ENCODE data around the gene CNIH3. TPM values are rescaled to one million over a fixed set of nuclear protein-coding genes. Genes with fewer than 3 reads are reported as not detected.
A peak's percentile ranks its signal among the peaks of the same experiment; 100 is the strongest.

CNIH3 gene
- total and polyA plus RNA-seq, 2 donors (not counting 1 experiment from before 2014, with no cell fraction given) = 0.72 to 1.8 TPM

DNA sequence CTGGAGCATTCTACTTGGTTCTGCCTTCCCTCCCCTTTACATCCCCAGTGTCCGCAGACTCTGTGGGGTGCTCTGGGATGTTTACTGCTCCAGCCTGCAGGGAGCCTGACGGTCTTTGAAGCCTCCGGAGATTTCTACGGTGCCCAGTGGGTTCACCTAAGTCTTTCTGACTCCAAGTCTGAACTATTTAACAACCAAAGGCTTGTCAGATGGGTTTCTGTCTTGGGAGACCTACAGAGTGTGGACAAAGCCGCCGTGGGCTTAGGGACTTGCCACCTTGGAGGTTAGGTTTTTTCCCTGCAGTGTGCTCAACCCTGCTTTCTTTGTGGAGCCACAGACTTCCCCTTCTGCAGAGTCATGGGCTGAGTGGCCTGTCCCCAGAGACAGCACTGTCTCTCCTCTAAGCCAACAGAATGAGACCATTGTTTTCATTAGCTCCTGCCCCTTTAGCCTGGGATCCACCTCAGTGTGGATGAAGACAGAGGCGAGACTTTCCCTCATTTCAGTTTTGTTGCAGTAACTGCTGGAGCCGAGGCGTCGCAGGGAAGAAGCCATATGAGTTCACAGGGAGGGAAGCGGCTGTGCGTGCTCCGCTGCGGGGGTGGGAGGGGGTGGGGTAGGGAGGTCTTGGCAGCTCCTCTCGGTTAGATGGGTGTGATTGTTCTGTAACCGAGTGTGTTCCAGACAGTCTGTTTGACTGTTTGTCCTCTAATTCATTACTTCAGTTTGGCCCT lies 120.7 kb downstream of the CNIH3 start:
- Histone ChIP-seq H3K27ac (ENCODE audit: low read length in 2 of 2) (no peak overlapping the region), H3K4me3 (ENCODE audit: control extremely low read depth in 1 of 5, extremely low read depth in 1 of 5, insufficient read depth in 1 of 5, low read depth in 2 of 5, low read length in 4 of 5) (no peak overlapping the region), H3K4me2 (replicated peaks; ENCODE audit: low read depth, low read length, poor library complexity, severe bottlenecking) (no peak overlapping the region), H2AFZ (ENCODE audit: insufficient read depth, low read depth, low read length, poor library complexity, severe bottlenecking) (no peak overlapping the region), H3K27me3 (replicated peaks in 1 of 4; ENCODE audit: control extremely low read depth in 1 of 4, control insufficient read depth in 3 of 4, insufficient read depth in 4 of 4, low read length in 3 of 4) (no peaks in the 10 kb centered on the region), H3K9ac (ENCODE audit: low read length) (no peak overlapping the region), H3K79me2 (ENCODE audit: control insufficient read depth, insufficient read depth, low read length) (no peaks in the 10 kb centered on the region), H3K9me3 (ENCODE audit: control extremely low read depth in 1 of 3, control insufficient read depth in 2 of 3, insufficient read depth in 1 of 3, low read length in 2 of 3) (no peaks in the 10 kb centered on the region), H3K4me1 (ENCODE audit: control insufficient read depth in 2 of 2, insufficient read depth in 2 of 2, low read length in 2 of 2) (no peaks in the 10 kb centered on the region), H4K20me1 (ENCODE audit: control insufficient read depth, insufficient read depth, low read length, poor library complexity, severe bottlenecking) (no peaks in the 10 kb centered on the region), H3K36me3 (replicated peaks in 1 of 2; ENCODE audit: control extremely low read depth in 1 of 2, control insufficient read depth in 1 of 2, extremely low read depth in 1 of 2, insufficient read depth in 2 of 2, low read length in 1 of 2) (no peaks in the 10 kb centered on the region)
- WGBS (ENCODE audit: insufficient coverage) = 37% methylated on average over 10 of the region's 16 CpGs
- ATAC-seq (ENCODE audit: low read depth) (no peak), DNase-seq (no peak)
- Mint-ChIP-seq H3K27ac (no peak overlapping the region), H3K4me1 (peaks cover 11% of the 10 kb centered on the region), H3K9me3 (ENCODE audit: insufficient read depth) (no peaks in the 10 kb centered on the region), H3K27me3 (peaks cover 4% of the 10 kb centered on the region), H3K4me3 (peak overlapping the region; percentile 59)
- CTCF ChIA-PET = no interaction called here
- POLR2A ChIA-PET = no interaction called here
- no peak for TF ChIP-seq CTCF (IDR thresholded peaks at IDR 0.05)
- no peak for TF ChIP-seq EZH2 (IDR thresholded peaks at IDR 0.05; ENCODE audit: borderline replicate concordance, insufficient read depth, low read depth, low read length, poor library complexity, severe bottlenecking)
- intact Hi-C loops (cut with micrococcal nuclease) = no loop called here

DNA sequence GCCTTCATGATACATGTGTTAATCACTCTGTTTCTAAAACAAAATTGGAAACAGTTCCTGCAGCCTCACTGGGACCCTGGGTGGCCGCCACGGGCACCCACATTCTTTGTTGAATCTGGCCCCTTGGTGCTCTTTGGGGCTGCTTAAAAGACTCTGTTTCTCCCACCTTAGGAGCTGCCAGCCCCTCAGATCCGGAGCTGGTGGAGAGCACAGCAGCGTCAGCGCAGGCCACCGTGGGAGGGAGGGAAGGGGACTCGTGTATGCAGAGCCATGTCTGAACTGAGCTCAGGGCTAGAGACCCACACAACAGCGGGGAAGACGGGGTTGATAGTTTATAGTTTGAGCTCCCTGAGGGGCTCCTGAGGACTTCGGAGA lies 121.2 kb downstream of the CNIH3 start:
- H3K4me2 ChIP-seq (replicated peaks; ENCODE audit: low read depth, low read length, poor library complexity, severe bottlenecking) = no peak overlapping the region
- TF ChIP-seq CTCF (IDR thresholded peaks at IDR 0.05) (no peak), EZH2 (IDR thresholded peaks at IDR 0.05; ENCODE audit: borderline replicate concordance, insufficient read depth, low read depth, low read length, poor library complexity, severe bottlenecking) (no peak)
- intact Hi-C loops (cut with micrococcal nuclease) = no loop called here
- H3K27ac Mint-ChIP-seq = no peak overlapping the region
- H3K4me1 ChIP-seq (ENCODE audit: control insufficient read depth in 2 of 2, insufficient read depth in 2 of 2, low read length in 2 of 2) = no peaks in the 10 kb centered on the region
- 91% methylated on average over 9 of the region's 10 CpGs for WGBS (ENCODE audit: insufficient coverage)
- DNase-seq (no peak), ATAC-seq (ENCODE audit: low read depth) (no peak)
- no peak overlapping the region for H3K9ac ChIP-seq (ENCODE audit: low read length)
- no peaks in the 10 kb centered on the region for H3K36me3 ChIP-seq (replicated peaks in 1 of 2; ENCODE audit: control extremely low read depth in 1 of 2, control insufficient read depth in 1 of 2, extremely low read depth in 1 of 2, insufficient read depth in 2 of 2, low read length in 1 of 2)
- H3K27me3 ChIP-seq (replicated peaks in 1 of 4; ENCODE audit: control extremely low read depth in 1 of 4, control insufficient read depth in 3 of 4, insufficient read depth in 4 of 4, low read length in 3 of 4) = no peaks in the 10 kb centered on the region
- H3K27ac ChIP-seq (ENCODE audit: low read length in 2 of 2) = no peak overlapping the region
- ChIA-PET POLR2A (no interaction called here), CTCF (no interaction called here)
- H4K20me1 ChIP-seq (ENCODE audit: control insufficient read depth, insufficient read depth, low read length, poor library complexity, severe bottlenecking) = no peaks in the 10 kb centered on the region
- H2AFZ ChIP-seq (ENCODE audit: insufficient read depth, low read depth, low read length, poor library complexity, severe bottlenecking) = no peak overlapping the region
- no peaks in the 10 kb centered on the region for H3K9me3 ChIP-seq (ENCODE audit: control extremely low read depth in 1 of 3, control insufficient read depth in 2 of 3, insufficient read depth in 1 of 3, low read length in 2 of 3)
- H3K4me3 ChIP-seq (ENCODE audit: control extremely low read depth in 1 of 5, extremely low read depth in 1 of 5, insufficient read depth in 1 of 5, low read depth in 2 of 5, low read length in 4 of 5) = no peak overlapping the region
- no peaks in the 10 kb centered on the region for H3K9me3 Mint-ChIP-seq (ENCODE audit: insufficient read depth)
- peaks cover 4% of the 10 kb centered on the region for H3K27me3 Mint-ChIP-seq
- H3K4me3 Mint-ChIP-seq = no peak overlapping the region
- peaks cover 11% of the 10 kb centered on the region for H3K4me1 Mint-ChIP-seq
- H3K79me2 ChIP-seq (ENCODE audit: control insufficient read depth, insufficient read depth, low read length) = no peaks in the 10 kb centered on the region

All from B cell (primary cell).